Ishikawa (cell line): ENCODE measurements around the gene ZBTB46.
A peak's percentile ranks its signal among the peaks of the same experiment; 100 is the strongest.

ENCODE experiments used
- CEBPB ChIP-seq: IDR thresholded peaks from 2 replicates; pipeline ENCODE4 v1.6.1; 2012
- CREB1 ChIP-seq: IDR thresholded peaks from 2 replicates; pipeline ENCODE4 v1.6.1; 2012; ENCODE audit warnings: low read depth
- EGR1 ChIP-seq: IDR thresholded peaks from 2 replicates; pipeline ENCODE4 v1.6.1; 2012
- EP300 ChIP-seq: IDR thresholded peaks from 2 replicates; pipeline ENCODE4 v1.6.1; 2012; ENCODE audit warnings: borderline replicate concordance
- FOXM1 ChIP-seq: IDR thresholded peaks from 2 replicates; pipeline ENCODE4 v1.6.1; 2012; ENCODE audit warnings: low read depth, borderline replicate concordance
- NFIC ChIP-seq: IDR thresholded peaks from 2 replicates; pipeline ENCODE4 v1.6.1; 2012
- RAD21 ChIP-seq: IDR thresholded peaks from 2 replicates; pipeline ENCODE4 v1.6.1; 2012; ENCODE audit warnings: low read depth
- TAF1 ChIP-seq: IDR thresholded peaks from 2 replicates; pipeline ENCODE4 v1.6.1; 2012; ENCODE audit warnings: low read depth, mild to moderate bottlenecking
- TCF12 ChIP-seq: IDR thresholded peaks from 2 replicates; pipeline ENCODE4 v1.6.1; 2012; ENCODE audit warnings: low read depth
- TEAD4 ChIP-seq: IDR thresholded peaks from 2 replicates; pipeline ENCODE4 v1.6.1; 2012
- YY1 ChIP-seq: IDR thresholded peaks from 2 replicates; pipeline ENCODE4 v1.6.1; 2012; ENCODE audit warnings: low read depth
- ZBTB7A ChIP-seq: IDR thresholded peaks from 2 replicates; pipeline ENCODE4 v1.6.1; 2012; ENCODE audit warnings: low read depth
- TF ChIP-seq, protein P1 (sequence below): IDR thresholded peaks from 2 replicates; pipeline ENCODE4 v1.6.1; 2012
- TF ChIP-seq, protein P2 (sequence below): IDR thresholded peaks from 2 replicates; pipeline ENCODE4 v1.6.1; 2012
- TF ChIP-seq, protein P3 (sequence below): IDR thresholded peaks from 2 replicates; pipeline ENCODE4 v1.6.1; 2012; ENCODE audit warnings: low read depth, mild to moderate bottlenecking

The ZBTB46 gene

DNA sequence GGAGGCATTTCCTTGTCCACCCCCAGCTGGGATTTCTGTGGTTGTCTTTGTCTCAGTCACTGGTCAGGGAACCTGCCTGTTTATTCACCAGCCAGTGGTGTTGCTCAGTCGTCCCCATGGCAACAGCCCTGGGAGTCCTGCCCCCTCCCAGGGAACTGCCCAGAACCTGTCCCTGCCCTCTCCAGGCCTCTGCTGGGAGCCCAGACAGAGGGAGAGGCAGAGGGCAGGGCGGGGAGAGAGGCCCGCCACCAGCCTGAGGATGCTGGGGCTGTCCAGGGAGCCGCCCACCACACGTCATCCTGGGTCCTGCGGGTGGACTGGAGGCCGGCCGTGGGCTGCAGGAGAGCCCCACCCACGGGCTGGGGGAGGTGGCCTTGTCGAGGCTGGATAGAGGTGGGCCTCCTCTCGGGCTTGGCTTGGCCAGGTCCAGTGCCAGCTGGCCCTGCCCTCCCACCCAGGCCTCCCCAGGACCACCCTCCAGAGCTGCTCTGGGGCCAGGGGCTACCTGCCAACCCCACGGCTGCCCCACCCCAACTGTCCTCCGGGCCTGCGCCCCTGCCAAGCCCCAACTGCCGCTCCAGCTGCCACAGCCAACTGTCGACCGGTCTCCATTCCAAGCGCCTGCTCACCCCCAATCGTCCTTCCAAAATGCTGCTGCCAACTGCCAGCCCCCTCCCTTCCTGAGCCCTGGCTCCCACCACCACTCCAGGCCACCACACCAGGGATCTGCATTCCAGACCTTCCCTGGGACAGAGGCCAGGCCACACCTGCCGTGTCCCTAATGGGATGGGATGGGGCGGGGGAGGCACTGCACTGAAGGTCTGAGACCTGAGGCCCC, 4.2 kb upstream of the ZBTB46 start:
- TF ChIP-seq YY1: no peak
- TF ChIP-seq TAF1: no peak
- TF ChIP-seq TCF12: 0 out of 2 replicates have a peak, but pooled peaks have one; percentile 50
- TF ChIP-seq NFIC: peak; percentile 69
- TF ChIP-seq EP300: peak; percentile 32; the same call in 1 of the 2 replicates
- 0 out of 2 replicates have a peak, but pooled peaks have one; percentile 5 for TF ChIP-seq RAD21
- peak; percentile 82 for TF ChIP-seq TEAD4
- TF ChIP-seq CEBPB: no peak
- TF ChIP-seq, protein P1, sequence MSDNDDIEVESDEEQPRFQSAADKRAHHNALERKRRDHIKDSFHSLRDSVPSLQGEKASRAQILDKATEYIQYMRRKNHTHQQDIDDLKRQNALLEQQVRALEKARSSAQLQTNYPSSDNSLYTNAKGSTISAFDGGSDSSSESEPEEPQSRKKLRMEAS: 0 out of 2 replicates have a peak, but pooled peaks have one; percentile 28
- TF ChIP-seq CREB1: 0 out of 2 replicates have a peak, but pooled peaks have one; percentile 49
- TF ChIP-seq EGR1: no peak
- TF ChIP-seq FOXM1: peak; percentile 51; the same call in 1 of the 2 replicates
- TF ChIP-seq, protein P2, sequence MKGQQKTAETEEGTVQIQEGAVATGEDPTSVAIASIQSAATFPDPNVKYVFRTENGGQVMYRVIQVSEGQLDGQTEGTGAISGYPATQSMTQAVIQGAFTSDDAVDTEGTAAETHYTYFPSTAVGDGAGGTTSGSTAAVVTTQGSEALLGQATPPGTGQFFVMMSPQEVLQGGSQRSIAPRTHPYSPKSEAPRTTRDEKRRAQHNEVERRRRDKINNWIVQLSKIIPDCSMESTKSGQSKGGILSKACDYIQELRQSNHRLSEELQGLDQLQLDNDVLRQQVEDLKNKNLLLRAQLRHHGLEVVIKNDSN: no peak

DNA sequence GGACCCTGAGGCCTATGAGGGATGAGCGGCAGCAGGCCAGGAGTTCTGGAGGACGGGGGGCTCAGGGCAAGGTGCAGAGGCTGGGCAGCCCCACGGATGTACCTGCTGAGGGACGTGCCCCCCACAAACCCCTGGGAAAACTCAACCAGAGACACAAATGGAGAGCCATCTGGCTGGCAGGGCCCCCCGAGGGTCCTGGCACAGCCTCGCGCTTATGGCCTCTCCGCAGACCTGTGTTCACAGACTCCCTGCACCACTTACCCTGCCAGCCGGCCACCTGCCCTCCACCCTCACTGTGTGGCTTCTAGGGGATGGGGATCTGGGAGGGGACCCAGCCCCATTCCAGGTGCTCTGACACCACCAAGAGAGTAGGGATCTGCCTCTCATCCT, 3.4 kb upstream of the ZBTB46 start:
- TF ChIP-seq EP300 (no peak), YY1 (no peak), RAD21 (no peak), CREB1 (no peak), FOXM1 (no peak), TEAD4 (no peak), ZBTB7A (no peak), TAF1 (no peak), TCF12 (no peak), EGR1 (no peak)
- TF ChIP-seq, protein P1: no peak
- TF ChIP-seq, protein P3, sequence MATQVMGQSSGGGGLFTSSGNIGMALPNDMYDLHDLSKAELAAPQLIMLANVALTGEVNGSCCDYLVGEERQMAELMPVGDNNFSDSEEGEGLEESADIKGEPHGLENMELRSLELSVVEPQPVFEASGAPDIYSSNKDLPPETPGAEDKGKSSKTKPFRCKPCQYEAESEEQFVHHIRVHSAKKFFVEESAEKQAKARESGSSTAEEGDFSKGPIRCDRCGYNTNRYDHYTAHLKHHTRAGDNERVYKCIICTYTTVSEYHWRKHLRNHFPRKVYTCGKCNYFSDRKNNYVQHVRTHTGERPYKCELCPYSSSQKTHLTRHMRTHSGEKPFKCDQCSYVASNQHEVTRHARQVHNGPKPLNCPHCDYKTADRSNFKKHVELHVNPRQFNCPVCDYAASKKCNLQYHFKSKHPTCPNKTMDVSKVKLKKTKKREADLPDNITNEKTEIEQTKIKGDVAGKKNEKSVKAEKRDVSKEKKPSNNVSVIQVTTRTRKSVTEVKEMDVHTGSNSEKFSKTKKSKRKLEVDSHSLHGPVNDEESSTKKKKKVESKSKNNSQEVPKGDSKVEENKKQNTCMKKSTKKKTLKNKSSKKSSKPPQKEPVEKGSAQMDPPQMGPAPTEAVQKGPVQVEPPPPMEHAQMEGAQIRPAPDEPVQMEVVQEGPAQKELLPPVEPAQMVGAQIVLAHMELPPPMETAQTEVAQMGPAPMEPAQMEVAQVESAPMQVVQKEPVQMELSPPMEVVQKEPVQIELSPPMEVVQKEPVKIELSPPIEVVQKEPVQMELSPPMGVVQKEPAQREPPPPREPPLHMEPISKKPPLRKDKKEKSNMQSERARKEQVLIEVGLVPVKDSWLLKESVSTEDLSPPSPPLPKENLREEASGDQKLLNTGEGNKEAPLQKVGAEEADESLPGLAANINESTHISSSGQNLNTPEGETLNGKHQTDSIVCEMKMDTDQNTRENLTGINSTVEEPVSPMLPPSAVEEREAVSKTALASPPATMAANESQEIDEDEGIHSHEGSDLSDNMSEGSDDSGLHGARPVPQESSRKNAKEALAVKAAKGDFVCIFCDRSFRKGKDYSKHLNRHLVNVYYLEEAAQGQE: no peak

DNA sequence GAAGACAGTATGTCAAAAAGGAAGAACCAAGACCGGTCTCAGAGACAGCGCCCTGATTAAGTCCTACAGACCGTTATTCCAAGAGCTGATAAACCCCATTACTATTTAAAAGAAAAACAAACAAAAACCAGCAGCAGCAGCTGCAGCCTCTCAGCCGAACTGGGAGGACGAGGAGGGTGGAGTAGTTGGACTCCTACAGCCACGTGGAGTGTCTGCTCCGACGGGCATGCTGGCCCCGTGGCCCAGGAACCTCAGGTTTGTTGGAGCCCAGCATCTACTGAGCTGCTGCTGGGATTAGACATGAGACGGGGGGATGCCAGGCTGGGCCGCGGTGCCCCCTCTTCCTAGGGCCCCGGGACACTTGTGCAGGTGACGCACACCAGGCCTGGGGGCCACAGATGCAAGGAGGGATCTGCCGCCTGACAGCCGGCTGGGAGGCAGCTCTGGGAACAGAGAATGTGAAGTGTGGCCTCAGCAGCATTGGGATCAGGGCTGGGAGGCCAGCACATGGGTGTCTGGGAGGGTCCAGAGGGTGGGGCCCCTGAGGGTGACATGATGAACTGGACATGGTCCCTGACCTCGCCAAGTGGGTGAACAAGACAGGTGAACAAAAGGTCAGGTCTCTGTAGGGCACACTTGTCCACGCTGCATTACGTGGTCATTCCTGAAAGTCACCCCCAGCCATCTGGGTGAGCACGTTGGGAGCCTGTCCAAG, 2.9 kb upstream of the ZBTB46 start:
- TF ChIP-seq, protein P2: no peak
- TF ChIP-seq TCF12 (no peak), EP300 (no peak), EGR1 (no peak), FOXM1 (no peak), RAD21 (no peak), TAF1 (no peak), YY1 (no peak)

DNA sequence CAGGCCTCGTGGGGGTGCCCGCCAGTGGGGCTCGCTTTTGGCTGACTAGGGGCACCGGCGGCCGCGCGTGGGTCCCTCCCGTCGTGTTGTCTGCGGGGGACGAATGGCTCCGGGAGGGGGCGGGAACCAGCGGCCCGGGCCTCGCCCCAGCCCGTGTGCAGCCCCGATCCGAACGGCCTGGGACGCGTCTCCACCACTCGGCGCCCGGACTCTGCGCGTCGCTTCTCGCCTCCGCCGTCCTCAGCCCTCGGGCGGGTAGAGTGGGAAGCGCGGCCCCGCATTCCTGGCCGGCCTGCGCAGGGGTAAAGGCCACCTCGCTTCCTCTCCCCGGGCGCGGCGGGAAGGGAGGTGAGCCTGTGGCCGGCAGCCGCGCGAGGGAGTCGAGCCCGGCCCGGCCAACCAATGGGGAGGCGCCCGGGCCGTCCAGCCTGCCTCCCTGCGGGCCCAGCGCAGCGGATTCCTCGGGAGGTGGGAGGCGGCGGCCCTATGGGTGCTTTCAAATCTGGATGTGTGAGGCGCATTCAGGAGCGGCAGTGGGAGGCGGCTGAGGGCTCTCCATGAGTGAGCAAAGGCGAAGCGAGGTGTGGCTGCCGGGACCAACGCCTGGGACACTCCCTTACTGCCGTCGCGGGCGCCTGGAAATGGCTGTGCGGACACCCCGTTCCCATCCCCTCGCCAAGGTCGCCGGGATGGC, 1.1 kb upstream of the ZBTB46 start:
- TF ChIP-seq FOXM1: no peak
- no peak for TF ChIP-seq CREB1
- TF ChIP-seq, protein P2: 0 out of 2 replicates have a peak, but pooled peaks have one; percentile 2
- TF ChIP-seq ZBTB7A: 0 out of 2 replicates have a peak, but pooled peaks have one; percentile 24
- TF ChIP-seq, protein P3: no peak
- TF ChIP-seq, protein P1: peak; percentile 69
- TF ChIP-seq CEBPB: no peak
- peak; percentile 55; the same call in 1 of the 2 replicates for TF ChIP-seq TEAD4
- TF ChIP-seq NFIC: no peak
- TF ChIP-seq TAF1: no peak
- TF ChIP-seq RAD21: no peak
- no peak for TF ChIP-seq YY1
- TF ChIP-seq EGR1: no peak
- TF ChIP-seq TCF12: no peak
